GM18907 (cell line): ENCODE data around the gene NAE1.

ENCODE experiments used
- ATAC-seq: cut with Tn5 transposase; IDR thresholded peaks from one replicate; pipeline ENCODE4 v1.9.1; 2021; ENCODE audit warnings: mild to moderate bottlenecking, moderate library complexity; ENCODE audit not compliant: unreplicated experiment

Gene NAE1

GRCh38 chr16:66850115-66850815, 19.5 kb upstream of the NAE1 start:
- ATAC-seq = no peak

- no peak for ATAC-seq
Measured at GRCh38 chr16:66849549-66849948, 18.8 kb upstream of the NAE1 start.

GRCh38 chr16:66849021-66849420, 18.2 kb upstream of the NAE1 start:
- no peak for ATAC-seq

GRCh38 chr16:66848172-66848571, 17.4 kb upstream of the NAE1 start:
- ATAC-seq = no peak

GRCh38 chr16:66847533-66848067, 16.8 kb upstream of the NAE1 start:
- no peak for ATAC-seq

- ATAC-seq = no peak
Measured at GRCh38 chr16:66846831-66847230, 16.1 kb upstream of the NAE1 start.

GRCh38 chr16:66846266-66846665, 15.5 kb upstream of the NAE1 start:
- ATAC-seq = no peak

GRCh38 chr16:66845791-66846221, 15.0 kb upstream of the NAE1 start:
- no peak for ATAC-seq

GRCh38 chr16:66845080-66845410, 14.3 kb upstream of the NAE1 start:
- ATAC-seq = no peak

- no peak for ATAC-seq
Measured at GRCh38 chr16:66844342-66845079, 13.7 kb upstream of the NAE1 start, which contains the start of gene CA7. CA7 (plus strand) TSS chr16:66844414; CDS start chr16:66844488, 74 bp downstream.

- ATAC-seq = no peak
Measured at GRCh38 chr16:66844009-66844341, 13.2 kb upstream of the NAE1 start.

GRCh38 chr16:66843191-66843590, 12.4 kb upstream of the NAE1 start:
- no peak for ATAC-seq

GRCh38 chr16:66842765-66843164, 12.0 kb upstream of the NAE1 start:
- ATAC-seq = no peak

- no peak for ATAC-seq
Measured at GRCh38 chr16:66841366-66841765, 10.6 kb upstream of the NAE1 start.

GRCh38 chr16:66840883-66841282, 10.1 kb upstream of the NAE1 start:
- no peak for ATAC-seq

- no peak for ATAC-seq
Measured at GRCh38 chr16:66834746-66835145, 4.0 kb upstream of the NAE1 start.

GRCh38 chr16:66832661-66833305, 2.0 kb upstream of the NAE1 start:
- no peak for ATAC-seq

GRCh38 chr16:66832190-66832589, 1.4 kb upstream of the NAE1 start:
- no peak for ATAC-seq

- ATAC-seq = no peak
Measured at GRCh38 chr16:66824006-66824405, 6.8 kb downstream of the NAE1 start.

- ATAC-seq = no peak
Measured at GRCh38 chr16:66814734-66815133, 16.0 kb downstream of the NAE1 start.

- no peak for ATAC-seq
Measured at GRCh38 chr16:66811043-66811442, 19.7 kb downstream of the NAE1 start.

GRCh38 chr16:66810391-66810790, 20.4 kb downstream of the NAE1 start:
- ATAC-seq = no peak
